Hematopoietic multipotent progenitor cell treated with erythropoietin and hydrocortisone succinate and interleukin-3 and kit ligand, for 6 days (in vitro differentiated cells): ENCODE results near the gene IRF2BPL.

Experiments used
- DNase-seq: peaks from one replicate; pipeline ENCODE4 v3.0.0-alpha.2; 2015

IRF2BPL gene

DNA sequence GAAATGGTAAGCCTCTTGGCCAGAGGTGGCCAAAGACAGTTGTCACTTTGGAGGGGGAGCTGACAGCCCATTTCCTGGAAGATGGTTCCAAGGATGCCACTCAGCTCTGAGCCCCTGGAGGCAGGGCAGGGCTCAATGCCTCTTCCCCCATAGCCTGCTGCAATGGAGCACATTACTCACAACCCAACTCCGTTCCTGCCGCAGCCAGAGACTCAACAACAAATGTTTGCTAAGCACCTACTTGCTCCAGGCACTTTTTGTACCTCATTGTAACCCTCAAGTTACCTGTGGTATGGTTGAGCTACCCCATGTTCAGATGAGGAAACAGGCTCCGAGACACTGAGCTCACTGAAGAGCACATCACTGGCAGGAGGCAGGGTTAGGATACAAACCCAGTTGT lies 19.5 kb downstream of the IRF2BPL start:
- DNase-seq: no peak

DNA sequence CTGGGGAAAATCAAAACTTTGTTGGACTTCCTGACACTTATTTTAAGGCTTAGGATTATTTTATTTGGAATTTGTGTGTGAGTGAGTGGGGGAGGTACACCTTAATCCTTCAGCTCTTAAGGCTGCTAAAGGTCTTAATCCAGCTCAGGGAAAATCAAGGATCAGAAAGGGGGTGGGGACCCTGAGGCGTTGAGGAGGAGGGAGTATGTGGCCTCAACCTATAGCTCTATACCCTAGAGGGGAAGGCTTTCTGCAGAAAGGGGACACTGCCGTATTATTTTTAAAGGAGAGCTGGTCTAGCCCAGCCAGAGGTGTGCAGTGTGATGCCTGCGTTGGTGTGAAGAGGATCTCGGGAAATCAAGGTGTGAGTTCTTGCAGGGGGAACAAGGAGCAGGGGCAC lies 20.0 kb downstream of the IRF2BPL start:
- no peak for DNase-seq

DNA sequence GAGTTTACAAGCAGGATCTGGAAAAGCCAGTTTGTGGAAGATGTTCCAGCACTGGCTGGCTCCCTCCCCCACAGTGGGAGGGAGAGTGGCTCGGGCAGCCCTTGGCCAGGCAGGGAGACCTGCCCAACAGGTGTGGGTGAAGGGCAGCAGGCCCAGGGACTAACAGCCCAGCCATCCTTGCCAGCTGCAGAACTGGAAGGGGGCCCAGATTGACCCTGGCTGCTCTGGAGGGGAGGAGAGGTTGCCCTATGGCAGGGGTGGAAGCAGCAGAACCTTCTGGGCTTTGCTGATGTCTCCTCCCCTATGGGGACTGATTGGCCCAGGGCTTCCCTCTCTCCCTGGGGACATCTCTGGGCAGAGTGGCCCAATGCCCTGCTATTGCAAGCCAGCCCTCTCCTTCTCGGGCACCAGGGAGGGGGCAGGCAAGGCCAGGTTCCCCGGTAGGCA lies 20.5 kb downstream of the IRF2BPL start:
- DNase-seq: no peak

DNA sequence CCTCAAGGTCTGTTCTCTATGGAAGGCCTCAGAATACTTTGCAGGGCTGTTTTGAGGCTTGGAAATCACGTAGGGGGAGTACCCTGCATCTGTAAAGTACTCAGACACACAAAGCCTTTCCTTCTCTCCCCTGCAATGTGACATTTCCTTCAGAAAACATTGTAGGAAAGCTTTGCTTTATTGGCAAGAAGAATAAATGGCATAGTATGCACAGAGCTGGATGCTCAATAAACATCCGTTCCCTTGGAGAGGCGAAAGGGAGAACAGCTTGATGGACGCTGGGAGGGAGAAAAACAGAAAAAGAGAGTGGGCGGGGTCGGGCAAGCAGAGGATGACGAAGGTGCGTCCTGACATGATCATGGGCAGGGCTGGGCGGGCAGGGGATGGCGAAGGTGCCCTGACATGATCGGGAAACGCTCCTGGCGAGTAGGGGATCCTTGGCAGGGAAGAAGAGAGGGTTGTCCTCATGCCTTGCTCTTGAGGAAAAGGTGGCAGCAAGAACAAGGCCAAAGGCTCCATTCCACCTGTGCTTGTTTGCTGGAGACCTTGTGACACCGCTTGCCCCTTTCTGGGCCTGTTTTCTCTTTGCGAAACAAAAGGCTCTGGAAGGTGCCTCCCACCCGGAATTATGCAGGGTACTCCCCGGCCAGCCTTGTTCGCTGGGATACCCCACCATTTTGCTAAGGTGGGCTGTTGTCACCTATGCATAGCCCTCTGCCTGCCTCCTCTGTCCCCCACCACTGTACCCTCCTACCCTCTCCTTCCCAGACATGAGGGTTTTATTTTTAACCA lies 21.1 kb downstream of the IRF2BPL start:
- no peak for DNase-seq

DNA sequence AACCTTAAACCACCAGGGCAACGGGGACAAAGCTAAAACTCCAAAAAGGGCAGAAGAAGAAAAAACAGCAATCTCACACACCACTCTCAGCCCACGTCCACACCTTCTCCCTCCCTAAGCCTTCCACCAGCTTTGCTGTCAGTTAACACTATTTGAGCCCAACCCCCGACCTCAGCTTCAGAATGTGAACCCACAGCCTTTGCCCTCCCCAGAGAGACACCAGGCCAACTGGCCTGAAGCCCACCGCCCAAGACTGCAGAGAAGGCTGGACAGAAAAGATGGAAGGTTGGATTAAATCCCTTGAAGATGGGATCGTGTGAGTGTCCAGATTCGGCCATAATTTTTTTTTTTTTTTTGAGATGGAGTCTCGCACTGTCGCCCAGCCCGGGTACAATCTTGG lies 22.4 kb downstream of the IRF2BPL start:
- no peak for DNase-seq

DNA sequence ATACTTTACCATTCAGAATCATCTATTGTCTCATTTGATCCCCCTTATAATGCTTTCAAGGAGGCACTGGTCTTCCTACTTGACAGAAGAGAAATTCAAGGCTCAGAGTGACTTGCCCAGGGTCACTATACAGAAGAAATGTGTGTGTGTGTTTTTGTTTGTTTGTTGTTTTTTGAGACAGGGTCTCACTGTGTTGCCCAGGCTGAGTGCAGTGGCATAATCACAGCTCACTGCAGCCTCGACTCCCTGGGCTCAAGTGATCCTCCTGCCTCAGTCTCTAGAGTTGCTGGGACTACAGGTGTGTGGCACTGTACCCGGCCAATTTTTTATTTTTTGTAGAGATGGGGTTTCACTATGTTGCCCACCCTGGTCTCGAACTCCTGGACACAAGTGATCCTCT lies 22.9 kb downstream of the IRF2BPL start:
- DNase-seq: no peak

DNA sequence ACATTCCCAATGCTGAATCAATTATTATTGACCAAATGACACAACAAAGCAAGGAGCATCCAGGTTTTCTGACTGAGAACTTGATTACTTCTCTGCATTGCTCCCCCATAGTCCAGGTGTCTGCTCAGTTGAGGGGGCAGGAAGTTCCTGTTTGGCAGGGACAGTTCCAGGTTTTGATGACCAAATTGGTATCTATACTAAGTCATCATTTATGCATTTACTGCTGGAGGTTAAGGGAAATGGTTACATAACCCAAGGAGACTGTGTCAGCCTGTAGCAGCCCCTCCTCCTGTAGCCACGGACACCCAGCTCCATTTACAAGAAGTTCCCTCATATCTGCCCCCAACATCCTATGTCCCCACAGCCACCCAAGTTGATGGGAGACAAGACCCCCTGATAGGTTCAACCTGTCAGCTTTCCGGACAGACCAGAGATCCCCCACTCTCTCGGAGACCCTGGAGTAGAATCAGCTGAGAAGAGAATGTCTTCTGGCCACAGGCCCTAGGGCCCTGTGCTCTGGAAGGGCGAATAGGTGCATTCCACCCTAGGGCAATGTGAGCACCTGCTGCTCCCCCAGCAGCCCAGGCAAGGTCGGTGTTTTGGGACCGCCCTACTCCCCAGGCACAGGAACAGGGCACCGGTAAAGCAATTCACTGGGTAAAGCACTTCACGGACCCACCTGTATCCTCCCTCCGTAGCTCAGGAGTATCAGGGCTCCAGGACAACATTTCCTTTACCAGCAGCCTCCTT lies 23.6 kb downstream of the IRF2BPL start:
- DNase-seq: no peak

DNA sequence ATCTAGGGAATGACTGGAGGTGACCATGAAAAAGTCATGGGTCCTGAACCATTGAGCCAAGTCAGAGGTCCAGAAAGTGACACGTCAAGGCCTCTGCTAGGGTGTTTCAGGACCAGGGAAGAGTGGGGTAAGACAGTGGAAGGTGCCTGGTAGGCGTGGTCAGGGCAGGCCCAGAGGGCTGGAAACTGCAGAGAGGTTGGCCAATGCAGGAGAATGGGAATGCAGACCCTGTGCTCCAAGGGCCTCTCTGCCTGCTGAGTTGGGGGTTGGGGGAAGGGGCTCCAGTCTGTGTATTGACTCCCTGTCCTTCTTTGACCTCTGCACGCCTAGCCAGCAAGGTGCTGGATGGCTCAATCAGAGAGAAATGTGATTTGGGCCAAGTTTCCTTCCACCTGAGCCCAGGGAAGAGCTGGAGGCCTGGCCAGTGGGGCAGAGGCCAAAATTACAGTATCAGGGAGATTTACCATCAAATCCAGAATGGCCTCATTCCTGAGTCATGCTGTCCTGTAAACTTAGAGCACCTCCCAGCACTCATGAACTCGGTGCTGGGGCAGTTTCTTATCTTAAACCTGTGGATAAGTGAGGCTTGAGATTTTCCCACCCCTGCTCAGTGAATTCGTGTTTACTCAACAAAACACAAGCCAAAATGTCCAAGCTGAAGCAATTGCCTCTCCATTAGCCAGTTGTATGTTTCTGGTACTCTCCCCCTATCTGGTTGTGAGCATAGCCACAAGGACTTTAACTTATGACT lies 24.4 kb downstream of the IRF2BPL start:
- no peak for DNase-seq

DNA sequence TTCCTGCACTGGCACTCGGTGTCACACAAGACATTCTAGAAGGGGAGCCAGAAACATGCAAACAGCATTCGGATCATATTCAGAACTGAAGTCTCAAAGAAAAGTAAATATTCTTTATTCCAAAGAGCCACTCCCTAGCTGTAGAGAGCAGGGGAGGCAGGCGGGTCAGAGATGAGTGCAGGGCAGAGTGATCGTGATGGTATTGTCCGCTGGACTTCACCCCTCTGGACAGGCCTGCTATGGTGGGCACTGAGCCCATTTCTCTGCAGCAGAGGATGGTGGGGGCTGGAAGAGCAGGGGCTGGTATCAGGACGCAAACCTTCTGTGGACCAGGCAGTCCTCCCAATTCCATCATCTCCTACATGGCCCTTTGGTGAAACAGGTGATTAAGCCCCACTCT lies 25.6 kb downstream of the IRF2BPL start:
- no peak for DNase-seq

DNA sequence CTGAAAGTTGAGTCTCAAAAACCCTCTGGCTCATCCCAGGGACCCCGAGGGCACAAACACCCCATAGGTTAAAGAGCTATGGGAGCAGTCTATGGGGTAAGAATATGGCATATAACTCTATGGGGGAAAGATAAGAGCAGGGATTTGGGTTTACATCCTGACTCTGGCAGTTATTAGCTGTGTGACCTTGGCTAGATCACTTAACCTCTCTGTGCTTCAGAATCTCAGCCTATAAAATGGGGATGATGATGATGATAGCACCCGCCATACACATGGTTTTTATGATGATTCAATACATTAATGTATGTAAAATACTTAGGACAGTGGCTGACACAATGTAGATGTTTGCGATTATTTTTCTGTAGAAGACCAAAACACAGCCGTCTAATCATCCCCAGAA lies 26.2 kb downstream of the IRF2BPL start:
- no peak for DNase-seq

DNA sequence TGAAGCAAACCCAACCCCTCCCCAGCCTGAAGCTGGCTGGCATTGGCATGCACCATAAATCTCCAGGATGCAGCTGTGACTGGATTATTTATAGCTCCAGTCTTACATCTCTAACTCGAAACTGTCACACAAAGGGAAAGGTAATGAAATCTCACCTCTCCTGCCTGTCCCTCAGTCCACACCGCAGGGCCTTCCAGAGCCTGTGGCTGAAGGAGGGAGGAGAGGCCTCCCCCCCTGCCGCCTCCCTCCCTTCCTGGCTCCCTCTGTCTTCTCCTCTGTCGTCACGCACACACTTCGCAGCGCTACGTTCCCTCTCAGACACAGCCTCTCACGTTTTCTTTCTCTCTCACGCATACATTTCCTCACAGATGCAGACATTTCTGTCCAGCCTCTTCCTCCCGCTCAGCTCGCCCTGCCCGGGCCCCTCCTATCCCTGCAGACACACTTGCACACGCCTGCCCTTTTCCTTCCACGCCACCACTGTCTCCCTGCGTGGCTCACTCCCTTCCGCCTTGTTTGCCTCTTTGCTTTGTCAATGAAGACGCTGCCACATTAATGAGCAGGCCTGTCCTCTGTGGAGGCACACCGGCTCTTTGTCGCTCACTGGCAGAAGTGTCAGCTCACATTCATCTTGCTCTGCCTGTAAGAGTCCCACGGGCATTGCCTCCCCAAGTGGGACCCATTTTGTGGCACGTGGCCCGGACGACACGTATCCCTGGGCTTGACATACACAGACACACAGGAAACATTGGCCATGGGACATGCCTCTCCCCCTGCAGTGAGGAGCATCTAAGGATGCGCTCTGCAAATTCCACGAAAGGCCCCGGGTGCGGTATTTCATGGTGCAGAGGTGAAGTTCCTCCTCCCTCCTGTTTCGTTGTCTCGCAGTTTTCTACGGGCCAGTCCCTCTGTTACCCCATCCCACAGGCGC lies 27.9 kb downstream of the IRF2BPL start:
- DNase-seq: peak; percentile 54

DNA sequence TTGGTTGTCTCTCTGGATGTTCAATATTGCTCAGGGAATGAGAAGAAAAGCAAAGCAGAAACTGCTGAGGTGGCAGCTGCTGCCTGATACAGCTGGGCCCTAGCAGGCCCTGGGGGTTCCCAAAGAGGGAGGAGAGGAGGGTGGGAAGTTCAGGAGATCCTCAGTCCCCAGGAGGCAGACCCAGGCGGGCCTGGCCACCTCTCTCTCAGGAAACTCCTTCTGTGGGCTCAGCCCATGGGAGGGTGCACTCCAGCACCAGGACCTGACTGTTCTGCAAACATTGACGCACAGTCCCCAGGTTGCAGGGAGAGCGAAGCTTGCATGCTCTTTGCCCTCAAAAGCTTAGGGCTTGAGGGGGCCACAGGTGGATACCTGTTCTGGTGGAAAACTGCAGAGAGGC lies 29.6 kb downstream of the IRF2BPL start:
- no peak for DNase-seq

DNA sequence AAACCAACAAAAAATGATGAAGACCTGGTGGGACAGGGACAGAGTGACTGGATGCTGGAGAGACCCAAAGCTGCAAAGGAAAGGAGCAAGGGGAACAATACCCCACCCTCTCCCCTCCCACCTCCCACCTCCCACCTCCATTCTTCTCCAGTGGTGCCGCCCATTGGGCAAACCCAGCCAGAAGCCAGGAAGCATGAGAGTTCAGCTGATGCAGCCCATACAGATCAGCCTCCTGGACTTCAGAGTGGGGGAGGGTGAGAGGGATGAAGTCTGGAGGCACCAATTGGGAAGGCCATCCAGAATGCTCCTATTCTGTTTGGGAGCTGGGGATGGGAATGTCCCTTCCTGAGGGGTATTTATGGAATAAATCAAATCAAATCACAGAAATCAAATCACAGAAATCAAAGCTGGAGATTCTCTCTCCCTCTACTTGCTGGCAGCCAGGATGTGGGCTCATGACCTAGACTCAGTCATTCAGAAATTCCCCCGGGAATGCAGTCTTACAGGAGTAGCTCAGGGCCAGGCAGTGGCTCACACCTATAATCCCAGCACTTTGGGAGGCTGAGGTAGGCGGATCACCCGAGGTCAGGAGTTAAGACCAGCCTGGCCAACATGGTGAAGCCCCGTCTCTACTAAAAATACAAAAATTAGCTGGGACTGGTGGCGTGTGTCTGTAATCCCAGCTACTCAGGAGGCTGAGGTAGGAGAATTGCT lies 31.1 kb downstream of the IRF2BPL start:
- DNase-seq: no peak

DNA sequence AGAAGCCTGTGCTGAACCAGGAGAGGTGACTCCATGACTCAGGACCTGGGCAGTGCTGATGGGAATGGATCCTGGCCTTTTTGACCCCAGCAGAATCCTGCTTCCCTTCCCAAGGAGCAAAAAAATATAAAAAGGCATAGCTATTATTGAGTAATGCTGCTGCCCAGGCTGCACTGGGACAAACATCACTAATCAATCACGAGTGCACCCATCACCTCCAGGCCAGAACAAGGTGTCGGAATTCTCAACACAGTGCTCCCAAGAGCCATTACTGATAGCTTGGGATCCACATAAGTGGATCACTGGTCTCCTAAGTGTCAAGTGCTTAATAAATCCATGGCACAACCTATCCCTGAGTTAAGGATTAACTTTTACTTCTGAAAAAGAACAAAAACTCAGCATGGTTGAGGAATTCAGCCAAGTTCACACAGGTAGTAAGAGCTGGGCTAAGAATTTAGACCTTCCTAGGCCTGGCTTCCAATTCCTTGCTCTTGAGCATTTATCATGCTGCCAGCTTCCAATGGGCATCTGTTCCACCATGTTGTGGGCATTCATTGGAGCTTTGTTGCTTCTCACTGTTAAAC lies 31.9 kb downstream of the IRF2BPL start:
- no peak for DNase-seq

DNA sequence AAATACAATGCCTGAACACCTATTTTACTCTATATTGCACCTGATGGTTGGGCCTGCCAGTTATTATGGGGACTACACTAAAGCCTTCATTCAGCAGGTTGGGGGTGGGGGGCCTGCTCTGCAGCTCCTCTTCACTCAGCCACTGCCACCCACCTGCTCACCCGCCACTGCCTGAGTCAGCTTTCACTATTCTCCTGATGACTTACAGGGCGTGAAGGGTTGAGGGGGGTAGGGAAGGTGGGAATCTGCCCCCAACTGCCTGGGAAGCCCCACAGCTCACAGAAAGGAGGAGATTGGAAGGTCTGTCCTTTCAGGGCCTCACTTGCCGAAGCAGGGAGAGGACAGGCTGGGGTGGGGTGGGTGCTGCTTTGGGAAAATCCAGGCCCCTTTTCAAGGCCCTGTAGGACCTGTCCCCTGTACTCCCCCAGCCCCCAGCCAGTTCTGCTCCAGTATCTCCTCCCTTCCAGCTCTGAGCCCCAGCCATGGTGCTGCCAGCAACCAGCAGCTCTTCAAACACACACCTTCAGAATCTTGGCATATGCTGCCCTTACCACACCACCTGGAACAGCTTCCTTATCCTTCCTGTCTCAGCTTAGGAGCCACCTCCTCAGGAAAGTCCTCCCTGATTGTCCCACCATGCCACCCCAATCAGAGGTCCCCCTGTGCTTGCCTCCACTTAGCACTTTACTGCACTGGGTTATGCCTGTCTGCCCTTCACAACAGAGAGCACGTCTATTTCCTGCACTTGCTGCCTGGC lies 33.1 kb downstream of the IRF2BPL start:
- no peak for DNase-seq

DNA sequence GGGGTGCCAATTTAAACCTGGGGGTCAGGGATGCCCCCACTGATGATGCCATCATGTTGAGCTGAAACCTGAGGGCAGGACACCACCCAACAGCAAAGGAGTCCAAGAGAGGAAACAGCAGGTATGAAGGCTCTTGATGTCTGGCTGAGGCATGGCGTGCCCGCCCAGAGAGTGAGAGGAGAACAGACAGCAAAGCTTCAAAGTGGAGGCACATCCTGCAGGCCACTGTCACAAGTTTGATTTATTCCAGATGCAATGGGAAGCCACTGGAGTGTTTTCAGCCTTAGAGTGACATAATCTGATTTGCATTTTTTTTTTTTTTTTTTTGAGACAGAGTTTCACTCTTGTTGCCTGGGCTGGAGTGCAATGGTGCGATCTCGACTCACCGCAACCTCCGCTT lies 34.8 kb downstream of the IRF2BPL start:
- DNase-seq: no peak

DNA sequence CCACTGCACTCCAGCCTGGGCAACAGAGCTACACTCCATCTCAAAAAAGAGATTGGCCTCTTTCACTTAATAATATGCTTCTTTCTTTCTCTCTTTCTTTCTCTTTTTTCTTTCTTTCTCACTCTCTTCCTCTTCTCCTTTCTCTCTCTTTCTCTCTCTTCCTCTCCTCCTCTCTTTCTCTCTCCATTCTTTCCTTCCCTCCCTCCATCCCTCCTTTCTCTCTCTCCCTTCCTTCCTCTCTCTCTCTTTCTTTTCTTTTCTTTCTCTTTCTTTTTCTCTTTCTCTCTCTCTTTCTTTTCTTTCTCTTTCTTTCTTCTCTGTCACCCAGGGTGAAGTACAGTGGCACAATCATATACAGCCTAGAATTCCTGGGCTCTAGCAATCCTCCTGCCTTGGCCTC lies 38.4 kb downstream of the IRF2BPL start:
- DNase-seq: no peak

DNA sequence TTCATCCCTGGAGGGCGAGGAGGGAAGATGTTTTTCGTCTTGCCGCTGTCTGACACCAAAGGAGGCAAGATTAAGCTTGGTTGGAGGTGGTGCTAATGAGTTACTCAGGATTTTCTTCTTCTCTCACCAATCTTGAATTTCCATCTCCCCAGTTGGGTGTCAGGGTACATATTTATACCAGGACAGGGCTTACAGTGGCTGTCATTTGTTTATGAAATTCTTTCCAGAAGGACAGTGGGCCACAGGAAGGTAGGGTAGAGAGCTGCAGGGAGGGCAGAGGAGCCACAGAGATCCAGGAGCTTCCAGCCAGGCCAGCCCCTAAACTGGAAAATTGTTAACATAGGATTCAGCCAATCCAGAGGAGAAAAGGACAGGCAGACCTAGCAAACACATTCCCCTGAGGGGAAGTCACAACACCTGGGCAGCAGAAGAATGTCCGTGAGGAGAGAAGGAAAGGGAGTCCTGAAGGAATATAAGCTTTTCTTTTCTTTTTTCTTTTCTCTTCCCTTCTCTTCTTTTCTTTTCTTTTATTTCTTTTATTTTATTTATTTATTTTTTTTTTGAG lies 40.5 kb downstream of the IRF2BPL start:
- DNase-seq: no peak

DNA sequence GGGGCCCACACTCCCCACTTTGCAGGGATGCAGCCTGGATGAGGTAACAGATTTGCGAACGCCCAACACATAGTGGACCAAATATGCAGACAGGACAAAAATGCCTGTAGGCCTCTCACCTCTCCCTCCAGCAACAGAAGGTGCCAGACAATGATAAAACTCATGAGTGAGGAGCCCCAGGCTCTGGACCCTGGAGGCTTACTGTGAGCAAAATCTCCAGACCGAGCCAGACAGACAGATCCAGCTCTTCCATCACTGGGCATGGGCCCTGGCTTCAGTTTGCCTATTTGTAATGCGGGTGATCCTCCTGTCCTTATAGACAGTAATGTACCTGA lies 42.3 kb downstream of the IRF2BPL start:
- DNase-seq: no peak

DNA sequence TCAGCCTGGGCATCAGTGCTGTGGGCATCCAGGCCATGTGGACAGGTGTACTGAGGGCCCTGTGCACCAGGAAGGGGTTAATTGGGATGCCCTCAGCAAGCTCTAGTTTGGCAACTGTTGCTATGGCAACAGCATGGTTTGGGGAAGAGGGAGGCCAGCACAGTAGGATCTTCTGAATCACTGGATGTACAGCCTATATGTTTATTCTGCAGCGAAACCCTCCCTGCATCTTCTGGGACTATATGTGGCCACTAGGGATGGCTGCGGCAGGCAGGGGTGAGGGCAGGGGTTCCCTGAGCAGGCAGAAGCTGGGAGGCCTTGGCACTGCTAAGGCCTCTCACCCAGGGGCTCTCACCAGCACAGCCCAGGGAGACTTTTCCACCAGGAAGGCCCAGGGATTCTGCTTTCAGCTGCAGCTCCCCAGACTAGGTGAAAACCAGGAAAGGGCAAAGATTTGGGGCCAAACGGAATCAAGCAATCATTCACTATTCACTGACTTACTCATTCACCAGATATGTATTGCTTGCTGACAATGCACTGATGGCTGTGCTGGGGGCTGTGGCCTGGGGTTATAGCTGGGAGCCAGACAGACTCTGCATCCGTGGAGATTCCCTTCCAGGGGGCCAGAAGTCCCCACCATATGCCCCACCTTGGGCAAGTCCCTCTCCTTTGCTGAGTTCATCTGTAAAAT lies 42.8 kb downstream of the IRF2BPL start:
- no peak for DNase-seq
